ENCODE measurements around the gene TAS1R1. TPM values are rescaled to one million over a fixed set of nuclear protein-coding genes. Genes with fewer than 3 reads are reported as not detected.
A peak's percentile ranks its signal among the peaks of the same experiment; 100 is the strongest.

TAS1R1 gene
- total RNA-seq (2011; cell fraction: chromatin; rRNA removed; ENCODE audit: low replicate concordance): 0.28 and 0.44 TPM in 2 replicates
- 0.39 TPM in 1 of 2 replicates, not detected in the other for total RNA-seq (2011; cell fraction: nucleolus; rRNA removed)
- total RNA-seq (2011; cell fraction: nucleoplasm; rRNA removed): 0.15 TPM in 1 of 2 replicates, not detected in the other
- total RNA-seq (2014; rRNA removed): not detected in 2 replicates
- not detected in 2 replicates for total RNA-seq (2014; rRNA removed; fragmentation: Illumina TruSeq; extraction: Trizol)
- not detected in 2 replicates for total RNA-seq (2015; rRNA removed; fragmentation: Illumina TruSeq; extraction: Trizol)
- total RNA-seq (2021): not detected in 2 replicates
- polyA plus RNA-seq (2011; rRNA removed): 0.04 and 0.06 TPM in 2 replicates
- 0.01 and 0.04 TPM in 2 replicates for polyA plus RNA-seq (2011; cell fraction: cytosol; rRNA removed)
- 0.06 TPM in 1 of 2 replicates, not detected in the other for polyA plus RNA-seq (2011; cell fraction: nucleus; rRNA removed)
- polyA plus RNA-seq (2012): 0.07 and 0.12 TPM in 2 replicates
- polyA plus RNA-seq (2014; fragmentation: Illumina TruSeq; extraction: Trizol): not detected in 2 replicates
- not detected for polyA plus RNA-seq (2014; fragmentation: Nextera tagmentation; extraction: Ambion mirVana)
- polyA plus RNA-seq (2014; rRNA removed): not detected in 2 replicates
- 0.11 TPM in 1 of 2 replicates, not detected in the other for polyA minus RNA-seq (2011; rRNA and poly(A)+ RNA removed)
- not detected in 2 replicates for polyA minus RNA-seq (2011; cell fraction: cytosol; rRNA and poly(A)+ RNA removed)
- not detected in 2 replicates for polyA minus RNA-seq (2011; cell fraction: nucleus; rRNA and poly(A)+ RNA removed)
- percentile 19 among the genes with signal in this experiment for Bru-seq, nascent RNA
- BruChase-seq, experiment 1, labeled RNA remaining after a 2-hour chase: percentile 10 among the genes with signal in this experiment
- BruChase-seq, experiment 2, labeled RNA remaining after a 6-hour chase: percentile 18 among the genes with signal in this experiment
- long read RNA-seq, experiment 1, partial matches to known transcripts: 0 of 2 reads
- long read RNA-seq, experiment 1, other reads (novel, unspliced or antisense): 2 of 2 reads
- long read RNA-seq, experiment 2: 0 reads
- long read RNA-seq, experiment 3: 0 reads

DNA sequence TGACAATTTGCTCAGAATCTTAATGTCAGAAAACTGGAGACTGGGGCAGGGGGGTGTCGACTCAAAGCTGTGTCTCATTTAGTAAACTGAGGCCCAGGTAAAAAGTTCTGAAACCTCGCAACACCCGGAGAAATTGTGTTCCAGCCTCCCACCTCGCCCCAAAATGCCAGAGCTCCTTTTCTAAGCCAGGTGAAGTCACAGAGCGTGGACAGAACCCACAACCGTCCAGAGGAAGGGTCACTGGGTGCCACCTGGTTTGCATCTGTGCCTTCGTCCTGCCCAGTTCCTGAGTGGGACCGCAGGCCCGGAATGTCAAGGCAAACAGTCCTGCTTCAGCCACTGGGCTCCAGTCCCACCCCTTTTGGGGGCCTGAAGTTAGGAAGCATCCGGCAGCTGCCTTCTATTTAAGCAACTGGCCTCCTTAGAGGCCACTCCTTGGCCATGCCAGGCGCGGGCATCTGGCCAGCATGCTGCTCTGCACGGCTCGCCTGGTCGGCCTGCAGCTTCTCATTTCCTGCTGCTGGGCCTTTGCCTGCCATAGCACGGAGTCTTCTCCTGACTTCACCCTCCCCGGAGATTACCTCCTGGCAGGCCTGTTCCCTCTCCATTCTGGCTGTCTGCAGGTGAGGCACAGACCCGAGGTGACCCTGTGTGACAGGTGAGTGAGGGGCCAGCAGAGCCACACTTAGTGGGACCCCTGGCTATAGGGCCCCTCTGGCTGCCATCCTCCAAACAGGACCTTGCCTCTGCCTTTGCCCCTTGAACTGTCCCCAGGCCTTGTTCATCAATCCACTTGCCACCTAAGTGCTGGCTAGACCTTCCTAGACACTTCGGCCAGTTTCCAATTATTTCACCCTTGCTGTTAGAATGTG, at the start of gene TAS1R1:
Gene TAS1R1, plus strand, starts transcription at position 401 of the 872 bp plus-strand sequence. Its CDS starts 67 bp downstream, at position 468.
- ATAC-seq (0 out of 3 replicates have a peak, but pooled peaks have one; percentile 3), DNase-seq (ENCODE audit: extremely low read depth in 1 of 4, low spot score in 3 of 4) (no peak), FAIRE-seq (no peak)
- H3K9ac ChIP-seq (ENCODE audit: insufficient read depth in 1 of 2, low read depth in 2 of 2, low read length in 2 of 2): peak within 1 kb of the TSS; percentile 94 to 97
- BruUV-seq (replicated peaks): TSS peak; percentile 82
- H2AFZ ChIP-seq (ENCODE audit: low read depth, low read length): peak within 1 kb of the TSS; percentile 94
- H4K20me1 ChIP-seq (replicated peaks; ENCODE audit: control insufficient read depth, insufficient read depth, low read length): no peaks in the 10 kb centered on the region; the same call in 1 of the 2 replicates
- no peaks in the 10 kb centered on the region for H3K27me3 ChIP-seq (ENCODE audit: control insufficient read depth in 2 of 2, insufficient read depth in 2 of 2, low read length in 2 of 2)
- H3K4me2 ChIP-seq (ENCODE audit: insufficient read depth, low read length): peak within 1 kb of the TSS; percentile 89
- 69% methylated on average over 19 of the region's 19 CpGs for WGBS (ENCODE audit: insufficient coverage, low coverage, missing lambda C conversion rate)
- in situ Hi-C loops (cut with MboI) (loop anchor here (5.0 kb wide), 1 partner anchor 163 kb away; the partner anchor contains the start of gene ACOT7), intact Hi-C loops (cut with micrococcal nuclease) (loop anchor here (1.0 to 2.0 kb wide), 4 partner anchors 24 to 79 kb away; partner anchors contain the start of gene ZBTB48)
- ChIA-PET POLR2A (interaction anchor here (0.7 to 1.5 kb wide), 15 partner anchors 12 to 163 kb away, joined by 3 to 9 read pairs (median 4); partner anchors contain the start of genes ACOT7 and ZBTB48), CTCF (ENCODE audit: low intra/inter-chr PET ratio) (interaction anchor here (0.6 kb wide), 2 partner anchors 68 to 86 kb away, joined by 3 read pairs; no protein-coding TSS in a partner anchor)
- peaks cover 22% of the 10 kb centered on the region for H3K36me3 ChIP-seq (ENCODE audit: control insufficient read depth, insufficient read depth, low read length)
- peak within 1 kb of the TSS; percentile 99 for H3K4me3 ChIP-seq
- H3K9me1 ChIP-seq (ENCODE audit: control insufficient read depth, insufficient read depth, low read length): no peaks in the 10 kb centered on the region
- H3K4me1 ChIP-seq (replicated peaks in 1 of 2; ENCODE audit: control insufficient read depth in 2 of 2, insufficient read depth in 2 of 2, low read length in 2 of 2): peaks cover 14 to 24% of the 10 kb centered on the region in 2 experiments; a peak in 4 of 5 replicates
- peaks cover 35% of the 10 kb centered on the region for H3K79me2 ChIP-seq (ENCODE audit: control insufficient read depth, insufficient read depth, low read length)
- H3K27ac ChIP-seq (ENCODE audit: extremely low read depth, low read depth, low read length): peak within 1 kb of the TSS; percentile 85
- no peaks in the 10 kb centered on the region for H3K9me3 ChIP-seq (replicated peaks; ENCODE audit: control insufficient read depth, insufficient read depth, low read depth, low read length)
- no peak for TF ChIP-seq NEUROD1 (IDR thresholded peaks at IDR 0.05; ENCODE audit: borderline replicate concordance, low read depth, low read length, partially characterized antibody)
- no peak for TF ChIP-seq HEY1 (CRISPR knock-in tag; IDR thresholded peaks at IDR 0.05; ENCODE audit: borderline replicate concordance)
- TF ChIP-seq ZC3H4 (CRISPR knock-in tag; IDR thresholded peaks at IDR 0.05; ENCODE audit: borderline replicate concordance): 0 out of 2 replicates have a peak, but pooled peaks have one; percentile 49
- peak; percentile 10 for TF ChIP-seq WHSC1 (IDR thresholded peaks at IDR 0.05; ENCODE audit: low read length)
- no peak for TF ChIP-seq MYC (IDR thresholded peaks at IDR 0.05; ENCODE audit: low read depth, low read length)
- 0 out of 2 replicates have a peak, but pooled peaks have one; percentile 29 for TF ChIP-seq MYC (CRISPR knock-in tag; IDR thresholded peaks at IDR 0.05; ENCODE audit: borderline replicate concordance, low read depth)
